Measurements from ENCODE around the gene CCM2L. TPM values are rescaled to one million over a fixed set of nuclear protein-coding genes. Genes with fewer than 3 reads are reported as not detected.
A peak's percentile ranks its signal among the peaks of the same experiment; 100 is the strongest.

CCM2L gene
- total and polyA plus RNA-seq, 2 of the 8 experiments (the other 6 are each of a cell fraction or from before 2014, with no cell fraction given) = 5.5 to 15.8 TPM

DNA sequence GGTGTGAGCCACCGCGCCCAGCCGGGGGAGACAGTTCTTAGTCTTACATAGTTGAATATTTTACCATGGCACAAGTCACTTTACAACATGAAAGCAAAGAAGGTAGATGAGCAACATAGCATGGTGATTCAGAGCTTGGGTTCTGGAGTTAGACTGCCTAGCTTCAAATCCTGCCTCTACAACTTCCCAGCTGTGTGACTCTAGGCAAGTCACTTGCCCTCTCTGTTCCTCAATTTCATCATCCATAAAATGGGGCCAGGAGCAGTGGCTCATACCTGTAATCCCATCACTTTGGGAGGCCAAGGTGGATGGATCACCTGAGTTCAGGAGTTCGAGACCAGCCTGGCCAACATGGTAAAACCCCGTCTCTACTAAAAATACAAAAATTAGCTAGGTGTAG is 68.1 kb downstream of the CCM2L start:
- peaks cover 0 to 3% (median under 1%) of the 10 kb centered on the region in 4 experiments; a peak in 4 of 7 replicates for H3K4me1 ChIP-seq (replicated peaks in 1 of 4; ENCODE audit: control insufficient read depth in 3 of 4, insufficient read depth in 4 of 4, low read length in 3 of 4)
- H3K79me1 ChIP-seq (ENCODE audit: low read depth, low read length) = no peaks in the 10 kb centered on the region
- CTCF ChIA-PET (ENCODE audit: partially characterized antibody) = interaction anchor here (0.7 to 2.6 kb wide), 6 partner anchors 13 to 558 kb away, joined by 3 to 8 read pairs (median 4); no protein-coding TSS in a partner anchor
- WGBS, 2 experiments (ENCODE audit: extremely low coverage in 1 of 2, insufficient coverage in 1 of 2, insufficient read length in 1 of 2, insufficient replicate concordance in 2 of 2, low coverage in 1 of 2, low lambda C conversion rate in 2 of 2, missing lambda C conversion rate in 1 of 2) = 73% methylated on average over 5 of the region's 5 CpGs; no CpG with 5 or more reads in 1 of the 2 experiments
- no peak overlapping the region for H2AFZ ChIP-seq (ENCODE audit: low read length)
- no peak overlapping the region for H2BK20ac ChIP-seq (ENCODE audit: low read length)
- no peak overlapping the region for H2BK120ac ChIP-seq (replicated peaks; ENCODE audit: low read depth, low read length)
- H4K91ac ChIP-seq (replicated peaks; ENCODE audit: insufficient read length, low read length) = no peak overlapping the region
- no peak overlapping the region for H4K8ac ChIP-seq (ENCODE audit: extremely low read depth, insufficient read depth, low read length)
- H3K4ac ChIP-seq (replicated peaks; ENCODE audit: insufficient read length, low read depth, low read length) = no peak overlapping the region
- H3K27me3 ChIP-seq (replicated peaks in 1 of 4; ENCODE audit: control insufficient read depth in 3 of 4, extremely low read depth in 1 of 4, insufficient read depth in 3 of 4, low read length in 3 of 4) = no peaks in the 10 kb centered on the region
- no peak overlapping the region for H4K5ac ChIP-seq (ENCODE audit: insufficient read length, low read depth, low read length)
- no peak overlapping the region for H3K23ac ChIP-seq (ENCODE audit: insufficient read length)
- no peaks in the 10 kb centered on the region for H3K9me3 ChIP-seq (ENCODE audit: insufficient read depth in 2 of 2, low read depth in 1 of 2, low read length in 1 of 2)
- H3K23me2 ChIP-seq (ENCODE audit: low read depth, low read length) = no peaks in the 10 kb centered on the region
- no peak overlapping the region for H3K4me3 ChIP-seq (ENCODE audit: extremely low read depth in 1 of 4, insufficient read depth in 2 of 4, low read depth in 3 of 4, low read length in 4 of 4)
- TF ChIP-seq KDM1A (IDR thresholded peaks at IDR 0.05; ENCODE audit: borderline replicate concordance, low read length) (peak; percentile 68; the same call in 1 of the 2 replicates), BCL11A (IDR thresholded peaks at IDR 0.05; ENCODE audit: low read depth in 2 of 2, low read length in 2 of 2) (no peak)
- no peaks in the 10 kb centered on the region for H3K36me3 ChIP-seq (ENCODE audit: control insufficient read depth in 2 of 4, insufficient read depth in 4 of 4, low read length in 3 of 4)
- no peak overlapping the region for H3K18ac ChIP-seq (ENCODE audit: extremely low read depth, low read length)
- FAIRE-seq = no peak
- POLR2A ChIA-PET (ENCODE audit: partially characterized antibody) = interaction anchor here (0.6 kb wide), 1 partner anchor 14 kb away, joined by 3 read pairs; no protein-coding TSS in a partner anchor
- H2BK15ac ChIP-seq (ENCODE audit: low read length) = no peak overlapping the region
- H3K9ac ChIP-seq (replicated peaks in 1 of 4; ENCODE audit: extremely low read depth in 1 of 4, low read depth in 3 of 4, low read length in 3 of 4) = no peak overlapping the region
- no peaks in the 10 kb centered on the region for H3K79me2 ChIP-seq (ENCODE audit: control insufficient read depth in 1 of 2, insufficient read depth in 2 of 2, low read length in 2 of 2)
- H3K27ac ChIP-seq (ENCODE audit: low read depth, low read length) = no peak overlapping the region
- no peaks in the 10 kb centered on the region for H4K20me1 ChIP-seq (replicated peaks in 1 of 2; ENCODE audit: control insufficient read depth in 1 of 2, insufficient read depth in 2 of 2, low read length in 2 of 2)
- no peak overlapping the region for H3K56ac ChIP-seq (replicated peaks; ENCODE audit: insufficient read length, low read depth, low read length)
- no peak overlapping the region for H2AK5ac ChIP-seq (ENCODE audit: low read depth, low read length)
- H3K14ac ChIP-seq (ENCODE audit: insufficient read length) = no peak overlapping the region
- no peak overlapping the region for H3K4me2 ChIP-seq (ENCODE audit: insufficient read depth in 1 of 2, low read depth in 2 of 2, low read length in 2 of 2)
- no peak overlapping the region for H2BK5ac ChIP-seq (ENCODE audit: low read depth, low read length)
- no peak for DNase-seq (ENCODE audit: low read depth in 1 of 2, low spot score in 2 of 2)
- H2BK12ac ChIP-seq (ENCODE audit: low read depth, low read length) = no peak overlapping the region
